Glomerular endothelial cell (primary cell): ENCODE measurements around the gene SLC9A4. TPM values are rescaled to one million over a fixed set of nuclear protein-coding genes. Genes with fewer than 3 reads are reported as not detected.
A peak's percentile ranks its signal among the peaks of the same experiment; 100 is the strongest.

Source experiments
- DNase-seq: peaks from one replicate; pipeline ENCODE4 v3.0.0-alpha.2; 2011; ENCODE audit warnings: low read depth, low spot score; ENCODE audit errors: extremely low read depth
- total RNA-seq: library from RNA; depleted of rRNA; stranded (reverse); fragments of >200 nt; gene quantifications from 2 replicates; pipeline ENCODE4 v1.2.3, GENCODE V29; 2015

SLC9A4 gene, protein sequence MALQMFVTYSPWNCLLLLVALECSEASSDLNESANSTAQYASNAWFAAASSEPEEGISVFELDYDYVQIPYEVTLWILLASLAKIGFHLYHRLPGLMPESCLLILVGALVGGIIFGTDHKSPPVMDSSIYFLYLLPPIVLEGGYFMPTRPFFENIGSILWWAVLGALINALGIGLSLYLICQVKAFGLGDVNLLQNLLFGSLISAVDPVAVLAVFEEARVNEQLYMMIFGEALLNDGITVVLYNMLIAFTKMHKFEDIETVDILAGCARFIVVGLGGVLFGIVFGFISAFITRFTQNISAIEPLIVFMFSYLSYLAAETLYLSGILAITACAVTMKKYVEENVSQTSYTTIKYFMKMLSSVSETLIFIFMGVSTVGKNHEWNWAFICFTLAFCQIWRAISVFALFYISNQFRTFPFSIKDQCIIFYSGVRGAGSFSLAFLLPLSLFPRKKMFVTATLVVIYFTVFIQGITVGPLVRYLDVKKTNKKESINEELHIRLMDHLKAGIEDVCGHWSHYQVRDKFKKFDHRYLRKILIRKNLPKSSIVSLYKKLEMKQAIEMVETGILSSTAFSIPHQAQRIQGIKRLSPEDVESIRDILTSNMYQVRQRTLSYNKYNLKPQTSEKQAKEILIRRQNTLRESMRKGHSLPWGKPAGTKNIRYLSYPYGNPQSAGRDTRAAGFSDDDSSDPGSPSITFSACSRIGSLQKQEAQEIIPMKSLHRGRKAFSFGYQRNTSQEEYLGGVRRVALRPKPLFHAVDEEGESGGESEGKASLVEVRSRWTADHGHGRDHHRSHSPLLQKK
- total RNA-seq, result not detected in 2 replicates

DNA sequence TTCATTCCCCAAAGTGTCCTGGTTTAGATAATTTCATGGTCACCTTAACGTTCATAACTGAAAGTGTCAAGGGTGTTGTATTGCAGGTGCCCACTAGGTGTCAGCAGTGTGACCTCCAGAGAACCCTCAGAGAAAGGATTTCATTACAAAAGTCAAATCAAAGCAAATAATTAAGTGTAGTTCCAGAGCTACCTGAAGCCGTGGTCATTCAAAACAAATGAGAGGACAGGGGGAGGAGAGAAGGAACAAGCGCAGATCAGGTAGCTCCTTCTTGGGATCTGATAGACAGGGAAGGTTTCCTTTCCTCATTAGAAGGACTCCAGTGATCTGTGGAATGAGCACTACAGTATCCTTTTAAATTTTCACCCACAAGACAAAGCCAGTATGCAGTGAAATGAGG lies at the start of gene SLC9A4:
SLC9A4 (plus strand) TSS at position 207 of the 400 bp plus-strand sequence. CDS start 534 bp downstream, outside the sequence.
- DNase-seq, result peak; percentile 12

DNA sequence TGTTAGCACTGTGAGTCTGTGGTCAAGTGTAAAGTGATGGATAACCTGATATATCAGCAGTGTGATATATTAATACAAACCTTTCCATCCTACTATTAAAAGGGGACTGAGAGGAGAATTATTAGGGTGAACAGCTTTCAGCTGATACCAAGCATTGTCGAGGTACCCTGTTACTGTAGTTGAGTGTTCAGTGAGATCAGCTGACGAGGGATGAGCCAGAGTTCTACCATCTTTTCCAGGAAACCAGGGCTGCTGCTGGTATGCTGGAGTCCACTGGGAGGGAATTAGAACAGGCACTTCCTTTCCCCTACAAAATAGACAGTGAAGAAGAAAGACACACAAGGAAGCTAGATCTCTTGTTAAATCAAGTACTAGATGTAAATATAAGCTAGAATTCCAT lies 49.7 kb upstream of the SLC9A4 start:
- no peak for DNase-seq

DNA sequence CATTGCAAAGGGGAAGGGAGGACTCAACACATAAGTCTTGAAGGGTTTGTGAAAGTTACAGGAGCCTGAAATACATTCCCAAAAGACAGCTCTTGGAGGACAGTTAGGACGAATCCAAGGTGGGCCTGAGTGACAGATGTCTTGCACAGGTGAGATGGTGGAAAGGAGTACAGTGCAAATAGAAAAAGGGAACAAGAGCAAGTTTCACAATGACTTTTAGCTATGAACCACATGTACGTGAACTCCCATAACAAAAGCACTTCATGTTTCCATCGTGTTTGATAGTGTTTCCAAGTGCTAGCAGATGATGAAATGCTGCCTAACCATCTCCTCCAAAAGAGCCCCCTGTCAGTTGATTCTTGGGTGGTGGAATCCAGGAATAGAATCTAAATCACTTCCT lies 48.3 kb upstream of the SLC9A4 start:
- no peak for DNase-seq

DNA sequence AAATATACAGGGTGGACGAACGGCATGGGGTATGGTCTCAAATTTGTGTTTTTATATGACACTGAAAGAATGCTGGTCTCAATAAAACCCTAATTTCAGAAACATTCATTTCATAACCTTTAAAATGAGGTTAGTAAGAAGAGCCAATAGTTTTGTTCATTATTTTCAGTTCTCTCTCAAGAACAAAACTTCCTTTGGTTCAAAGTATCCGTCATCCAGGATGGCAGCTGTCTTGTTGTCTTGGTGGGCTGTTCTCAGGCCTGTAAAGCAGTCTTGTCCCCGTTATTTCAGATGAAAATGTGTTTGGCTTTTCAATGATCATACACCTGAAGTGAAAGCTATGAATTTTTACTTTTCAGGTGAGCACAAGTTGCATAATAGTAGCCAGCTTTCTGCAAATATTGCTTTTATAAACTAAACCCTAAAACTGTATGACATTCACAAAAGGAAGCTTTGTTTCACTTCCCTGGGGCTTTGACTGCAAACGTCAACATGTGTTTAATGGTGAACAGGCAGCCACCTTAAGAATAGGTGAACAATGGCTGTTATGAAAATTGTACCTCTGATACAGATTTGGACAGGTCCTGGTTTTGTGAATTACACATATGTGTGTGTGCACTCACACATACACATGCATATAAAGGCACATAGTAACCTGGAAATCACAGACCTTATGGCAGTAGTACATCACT lies 47.4 kb upstream of the SLC9A4 start:
- DNase-seq, result no peak

DNA sequence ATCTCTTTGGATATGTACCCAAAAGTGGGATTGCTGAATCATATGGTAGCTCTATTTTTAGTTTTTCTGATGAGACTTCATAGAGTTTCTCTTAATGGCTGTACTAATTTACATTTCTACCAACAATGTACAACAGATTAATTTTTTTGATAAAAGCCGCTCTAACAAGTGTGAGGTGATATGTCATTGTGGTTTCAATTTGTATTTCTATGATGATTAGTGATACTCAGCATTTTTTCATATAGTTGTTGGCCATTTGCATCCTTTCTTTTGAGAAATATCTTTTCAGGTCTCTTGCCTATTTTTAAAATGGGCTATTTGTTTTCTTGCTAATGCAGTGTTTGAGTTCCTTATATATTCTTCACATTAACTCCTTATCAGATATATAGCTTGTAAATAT lies 45.8 kb upstream of the SLC9A4 start:
- no peak for DNase-seq

DNA sequence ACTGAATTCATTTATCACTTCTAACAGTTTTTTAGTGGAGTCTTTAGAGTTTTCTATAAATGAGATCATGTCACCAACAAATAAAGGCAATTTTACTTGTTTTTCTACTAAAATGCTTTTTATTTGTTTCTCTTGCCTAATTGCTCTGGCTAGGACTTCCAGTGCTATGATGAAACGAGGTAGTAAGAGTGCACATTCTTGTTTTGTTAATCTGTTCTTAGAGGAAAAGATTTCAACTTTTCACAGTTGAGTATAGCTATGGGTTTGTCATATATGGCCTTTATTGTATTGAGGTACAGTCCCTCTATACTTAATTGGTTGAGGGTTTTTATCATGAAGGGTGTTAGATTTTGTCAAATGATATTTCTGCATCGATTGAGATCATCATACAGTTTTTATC lies 44.5 kb upstream of the SLC9A4 start:
- DNase-seq, result no peak

DNA sequence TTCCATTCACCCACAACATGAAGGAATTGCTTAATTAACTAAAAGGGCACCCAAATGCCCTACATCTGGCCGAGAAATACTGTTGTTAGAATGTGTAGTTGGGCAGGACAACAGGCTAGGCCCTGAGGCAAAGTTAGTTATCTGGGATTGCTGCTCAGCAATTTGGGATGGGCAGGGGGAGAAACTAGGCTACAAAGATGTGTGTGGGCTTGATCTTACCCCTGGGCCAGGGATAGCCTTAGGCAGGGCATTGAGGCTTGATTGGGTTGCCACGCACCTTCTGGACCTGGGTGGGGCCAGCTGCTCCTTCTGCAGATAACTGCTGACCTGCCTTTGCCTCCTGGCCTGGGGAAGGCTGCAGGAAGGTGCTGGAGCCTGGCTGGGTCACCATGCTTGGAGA lies 40.6 kb upstream of the SLC9A4 start:
- no peak for DNase-seq

DNA sequence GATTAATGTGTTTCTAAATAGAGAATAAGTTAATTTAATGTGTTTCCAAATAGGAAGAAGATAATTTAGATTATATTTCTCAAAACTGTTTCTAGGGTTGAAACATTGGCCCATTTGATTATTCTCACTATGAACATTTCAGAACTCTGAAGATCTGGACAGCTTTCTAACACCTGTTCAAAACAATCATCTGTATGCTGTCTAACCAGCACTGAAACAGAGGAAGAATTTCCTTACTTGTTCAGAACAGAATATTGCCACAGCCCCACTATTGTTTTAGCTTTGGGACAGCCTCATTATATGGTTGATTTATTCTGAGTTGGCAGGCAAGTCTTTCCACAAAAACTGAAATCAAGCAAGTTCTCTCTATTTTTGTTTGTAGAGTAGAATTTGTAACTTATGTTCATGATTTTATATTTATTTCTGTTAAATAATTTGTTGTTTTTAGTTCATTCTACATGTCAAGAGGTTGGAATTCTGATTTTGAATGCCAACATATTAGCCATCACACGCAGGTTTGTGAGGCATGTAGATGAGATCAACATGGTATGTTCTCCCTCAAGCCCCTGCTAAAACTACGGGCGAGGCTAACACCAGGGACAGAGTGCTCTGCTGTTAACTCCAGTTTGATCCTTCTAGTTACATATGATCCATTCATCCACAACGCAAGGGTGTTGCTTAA lies 38.9 kb upstream of the SLC9A4 start:
- DNase-seq, result no peak

DNA sequence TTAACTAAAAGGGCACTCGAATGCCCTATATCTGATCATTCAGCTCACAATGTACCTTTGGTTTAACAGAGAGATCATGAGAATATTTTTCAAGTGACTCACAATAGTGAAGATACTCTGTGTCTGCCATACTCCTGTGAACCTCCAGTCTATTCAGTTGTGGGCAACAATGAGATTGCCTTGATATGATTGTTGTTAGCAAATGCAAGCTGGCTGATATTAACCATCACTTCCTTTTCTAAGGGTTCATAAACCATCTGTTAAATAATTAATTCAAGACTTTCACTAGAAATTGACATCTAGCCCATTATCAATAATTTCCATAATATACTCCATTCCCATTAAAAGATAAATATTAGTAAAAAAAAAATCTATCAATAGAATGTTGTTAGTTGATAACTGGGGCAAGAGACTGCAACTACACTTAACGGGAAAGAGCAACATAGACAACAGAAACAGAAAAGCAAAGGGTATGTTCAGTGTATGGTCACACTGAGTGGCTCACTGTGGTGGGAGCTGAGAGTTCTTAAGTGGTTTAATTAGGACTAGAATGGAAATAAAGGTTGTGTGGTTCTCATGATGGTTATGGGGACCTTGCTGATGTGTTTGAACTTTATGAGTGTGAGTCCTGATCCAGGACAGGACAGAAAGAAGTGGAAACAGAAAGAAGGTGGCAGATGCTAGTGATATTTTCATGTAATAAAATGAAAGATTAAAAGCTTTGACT lies 38.2 kb upstream of the SLC9A4 start:
- DNase-seq, result no peak

DNA sequence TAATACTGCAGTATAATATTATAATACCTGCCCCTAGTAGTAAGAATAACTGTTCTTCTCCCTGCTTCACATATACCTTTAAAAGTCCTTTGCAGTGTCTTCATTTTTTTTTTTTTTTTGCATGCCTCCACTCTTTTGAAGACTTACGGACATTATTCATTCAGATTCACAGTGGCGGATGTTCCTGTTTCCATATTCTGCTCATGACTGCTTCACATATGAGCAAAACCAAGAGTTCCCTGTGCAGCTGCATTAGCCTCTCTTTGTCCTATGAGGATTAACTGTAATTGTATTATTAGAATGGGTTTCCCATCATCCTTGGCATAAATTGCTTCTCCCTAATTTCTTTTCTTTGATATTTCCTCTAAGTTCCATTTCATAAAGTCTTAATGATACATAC lies 37.3 kb upstream of the SLC9A4 start:
- DNase-seq, result no peak

DNA sequence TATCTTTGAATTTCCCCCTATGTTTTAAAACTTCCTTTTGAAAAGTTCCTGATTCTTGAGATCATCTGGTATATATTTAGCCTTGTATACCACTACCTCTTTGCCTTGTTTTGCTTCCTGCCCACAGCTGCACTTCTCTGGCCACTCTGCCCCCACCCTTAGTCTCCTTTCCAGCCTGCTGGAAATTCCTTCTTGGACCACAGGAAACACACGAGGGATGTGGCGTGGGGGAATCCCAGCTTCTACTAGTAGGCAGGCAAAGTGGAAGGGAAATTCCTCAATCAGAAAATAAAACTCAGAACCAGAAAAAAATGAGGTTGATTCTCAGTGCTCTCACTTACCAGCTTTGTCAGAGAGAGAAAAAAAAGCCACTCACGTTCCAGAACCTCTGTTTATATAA lies 36.7 kb upstream of the SLC9A4 start:
- no peak for DNase-seq

DNA sequence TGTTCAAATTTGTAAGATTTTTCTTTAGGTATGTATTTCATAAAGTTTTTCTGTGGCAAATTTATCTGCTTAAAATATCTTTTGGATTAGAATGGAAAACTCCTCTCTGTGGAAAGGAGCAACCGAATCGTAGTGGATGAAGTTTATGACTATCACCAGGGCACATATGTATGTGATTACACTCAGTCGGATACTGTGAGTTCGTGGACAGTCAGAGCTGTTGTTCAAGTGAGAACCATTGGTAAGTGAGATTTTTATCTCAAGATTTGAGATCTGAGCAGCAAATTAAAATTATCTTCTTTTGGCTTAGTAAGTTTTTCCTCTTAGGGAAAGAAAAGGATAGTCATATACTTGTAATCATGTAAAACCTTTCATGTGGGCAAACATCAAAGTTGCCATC lies 35.9 kb upstream of the SLC9A4 start:
- DNase-seq, result no peak

DNA sequence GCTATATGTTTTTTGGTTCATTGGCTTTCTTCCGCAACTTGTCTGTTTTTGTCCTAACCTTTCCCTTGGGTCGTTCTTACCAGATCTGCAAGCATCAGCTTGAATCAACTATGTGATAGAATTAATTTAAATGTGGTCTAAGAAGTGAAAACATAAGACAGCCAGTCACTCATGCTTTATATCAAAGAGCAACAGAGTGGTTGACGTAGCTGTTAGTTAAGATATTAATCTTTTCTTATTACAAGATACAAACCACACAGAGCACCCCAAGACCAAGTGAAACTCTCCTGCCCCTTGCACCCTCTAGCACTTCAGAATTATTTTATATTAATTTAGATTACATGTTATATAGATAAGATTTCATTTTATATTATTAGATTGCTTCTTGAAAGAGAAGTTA lies 34.9 kb upstream of the SLC9A4 start:
- DNase-seq, result no peak

DNA sequence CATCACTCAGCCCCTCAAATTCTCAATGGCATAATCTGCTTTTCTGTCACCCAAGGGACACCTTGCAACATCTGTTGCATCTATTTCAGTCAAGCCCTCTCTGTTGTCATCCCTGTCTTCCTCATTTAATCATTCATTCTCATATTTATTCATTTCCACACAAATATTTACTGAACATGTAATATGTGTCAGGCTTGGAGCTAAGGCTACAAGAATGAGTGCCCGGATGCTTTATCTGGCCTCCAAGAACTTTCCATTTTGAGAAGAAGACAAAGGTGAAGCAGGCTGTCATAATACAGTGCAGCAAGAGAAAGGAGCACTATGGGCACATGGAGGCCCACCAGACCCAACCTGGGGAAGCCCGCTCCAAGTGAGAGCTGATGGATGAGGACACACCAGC lies 34.4 kb upstream of the SLC9A4 start:
- DNase-seq, result no peak

DNA sequence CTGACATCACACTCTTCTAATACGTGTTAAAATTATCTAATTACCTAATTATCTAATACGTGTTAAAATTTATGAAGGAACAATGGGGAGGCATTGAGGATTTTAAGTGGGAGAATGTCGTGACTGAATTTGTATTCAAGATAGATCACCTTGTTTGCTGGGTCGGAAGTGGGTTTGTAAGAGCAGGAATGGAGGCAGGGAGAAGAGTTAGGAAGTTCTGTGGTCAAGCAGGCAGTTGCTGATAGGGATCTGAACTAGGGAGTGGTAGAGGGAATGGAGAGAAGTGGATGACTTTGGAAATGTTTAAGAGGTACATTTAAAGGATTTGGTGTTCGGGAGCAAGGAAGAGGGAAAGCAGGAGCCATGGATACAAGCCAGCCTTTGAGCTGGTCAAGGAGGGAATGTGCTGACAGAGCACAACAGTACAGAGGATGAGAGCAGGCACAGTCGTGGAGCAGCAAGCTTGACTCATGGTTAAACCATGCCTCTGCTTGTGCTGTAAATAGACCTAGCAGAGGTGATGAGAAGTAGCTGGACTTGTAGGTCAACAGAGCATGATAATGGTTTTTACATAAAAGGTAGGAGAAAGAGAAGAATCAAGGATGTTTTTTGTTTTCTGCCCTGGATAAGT lies 33.8 kb upstream of the SLC9A4 start:
- DNase-seq, result no peak

DNA sequence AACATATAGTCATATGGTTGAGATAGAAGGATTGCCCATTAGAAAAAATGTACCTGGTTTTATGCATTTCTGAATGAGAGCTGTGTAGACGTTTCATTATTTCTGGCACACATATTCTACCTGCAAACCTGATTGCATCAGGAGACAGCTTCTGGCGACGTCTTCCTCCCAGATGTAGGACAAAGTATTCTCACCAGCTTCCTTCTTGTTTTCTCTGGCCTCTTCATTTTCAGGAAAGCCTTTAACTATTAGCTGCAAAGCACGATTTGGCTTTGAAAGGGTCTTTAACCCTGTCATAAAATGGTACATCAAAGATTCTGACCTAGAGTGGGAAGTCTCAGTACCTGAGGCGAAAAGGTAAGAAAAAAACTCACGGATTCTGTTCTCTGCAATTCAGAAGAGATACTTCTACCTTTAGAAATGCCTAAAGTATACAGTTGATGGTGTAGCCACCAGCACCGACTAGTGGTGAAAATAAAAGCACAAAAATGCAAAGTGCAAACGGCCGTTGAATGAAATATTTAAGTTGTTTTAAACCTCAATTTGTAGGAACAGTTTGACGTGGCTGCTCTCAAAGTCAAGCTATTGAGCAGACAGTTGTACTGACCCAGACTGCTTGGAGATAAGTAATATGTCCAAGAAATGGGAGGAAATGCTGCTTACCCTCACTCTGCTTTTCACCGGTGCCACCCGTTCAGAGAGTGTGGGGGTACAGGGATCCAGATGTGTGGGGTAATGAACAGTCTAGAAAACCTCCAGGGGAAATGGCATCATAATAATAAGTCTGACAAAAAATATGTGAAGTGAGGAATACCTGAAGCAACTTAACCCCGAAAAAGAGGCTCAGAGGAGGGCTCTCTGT lies 29.8 kb upstream of the SLC9A4 start:
- DNase-seq, result no peak

DNA sequence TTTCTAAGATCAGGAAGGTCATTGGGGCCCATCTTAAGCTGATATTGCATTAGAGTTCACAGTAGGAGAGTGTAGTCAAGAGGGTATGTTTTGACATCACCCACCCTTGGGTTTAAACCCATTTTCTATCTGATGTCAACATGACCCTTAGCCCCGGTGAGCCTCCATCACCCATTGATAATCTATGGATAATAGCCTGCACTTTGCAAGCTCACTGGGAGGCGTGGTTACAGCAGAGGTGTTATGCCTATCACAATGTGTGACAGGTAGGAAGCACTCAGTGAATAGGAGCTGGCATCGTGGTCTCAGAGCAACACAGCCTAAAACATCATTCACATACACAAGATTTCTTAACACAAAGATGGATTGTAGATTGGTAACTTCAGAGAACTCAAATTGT lies 28.8 kb upstream of the SLC9A4 start:
- DNase-seq, result no peak

DNA sequence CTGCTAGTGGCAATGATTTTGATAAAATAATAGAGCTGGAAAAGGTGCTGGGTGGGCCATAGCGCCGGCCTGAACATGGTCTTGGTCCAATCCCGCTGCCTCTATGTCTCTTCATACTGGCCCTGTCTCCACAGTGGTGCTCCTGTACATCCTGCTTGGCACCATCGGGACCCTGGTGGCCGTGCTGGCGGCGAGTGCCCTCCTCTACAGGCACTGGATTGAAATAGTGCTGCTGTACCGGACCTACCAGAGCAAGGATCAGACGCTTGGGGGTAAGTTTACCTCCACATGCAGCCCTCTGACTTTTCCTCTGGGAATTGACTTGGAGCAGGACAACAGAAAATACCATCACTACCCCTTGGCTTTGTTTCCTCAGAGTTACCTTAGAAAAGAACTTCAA lies 26.1 kb upstream of the SLC9A4 start:
- no peak for DNase-seq
